BE2C (cell line): ENCODE data around the gene GFOD2.

Source experiments
- DNase-seq: peaks from one replicate; pipeline ENCODE4 v3.0.0-alpha.2; 2020
- H3K27me3 ChIP-seq: fragments of 250-450 bp; sonication (Bioruptor Pico); 2 replicates; pipeline ENCODE4 v1.5.1; 2020; ENCODE audit warnings: mild to moderate bottlenecking
- H3K36me3 ChIP-seq: fragments of 250-450 bp; sonication (Bioruptor Pico); 2 replicates; pipeline ENCODE4 v1.5.1; 2020; ENCODE audit warnings: mild to moderate bottlenecking
- H3K4me1 ChIP-seq: fragments of 250-450 bp; sonication (Bioruptor Pico); 2 replicates; pipeline ENCODE4 v1.5.1; 2020
- H3K4me3 ChIP-seq: 2 replicates; pipeline ENCODE4 v1.5.1; 2011; ENCODE audit warnings: low read depth, low read length
- H3K9me3 ChIP-seq: fragments of 250-450 bp; sonication (Bioruptor Pico); 2 replicates; pipeline ENCODE4 v1.5.1; 2020
- TF ChIP-seq, protein P1 (sequence below): IDR thresholded peaks from 2 replicates; pipeline ENCODE4 v1.5.1; 2012; ENCODE audit warnings: mild to moderate bottlenecking, low read depth, low read length

Gene GFOD2

DNA sequence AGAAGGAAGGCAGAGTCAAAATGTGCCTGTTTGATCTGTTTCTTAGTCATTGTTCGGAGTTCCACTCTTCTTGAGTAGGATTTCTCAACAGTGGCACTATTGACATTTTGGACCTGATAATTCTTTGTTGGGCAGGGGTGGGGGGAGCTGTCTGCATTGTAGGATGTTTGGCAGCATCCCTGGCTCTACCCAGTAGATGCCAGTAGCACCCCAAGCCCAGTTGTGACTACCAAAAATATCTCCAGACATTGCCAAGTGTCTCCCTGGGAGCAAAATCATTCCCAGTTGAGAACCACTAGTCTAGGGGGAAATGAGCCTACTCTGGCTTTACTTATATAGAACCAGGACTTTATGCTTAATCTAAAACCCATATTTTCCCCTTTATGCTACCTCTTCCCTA, 1.1 kb upstream of the GFOD2 start:
- no peak for DNase-seq
- H3K27me3 ChIP-seq = no peaks in the 10 kb centered on the region
- H3K36me3 ChIP-seq = no peaks in the 10 kb centered on the region
- H3K4me1 ChIP-seq = peaks cover 6% of the 10 kb centered on the region; the same call in 1 of the 2 replicates
- peak overlapping the region; percentile 75 for H3K4me3 ChIP-seq
- no peaks in the 10 kb centered on the region for H3K9me3 ChIP-seq
- TF ChIP-seq, protein P1, sequence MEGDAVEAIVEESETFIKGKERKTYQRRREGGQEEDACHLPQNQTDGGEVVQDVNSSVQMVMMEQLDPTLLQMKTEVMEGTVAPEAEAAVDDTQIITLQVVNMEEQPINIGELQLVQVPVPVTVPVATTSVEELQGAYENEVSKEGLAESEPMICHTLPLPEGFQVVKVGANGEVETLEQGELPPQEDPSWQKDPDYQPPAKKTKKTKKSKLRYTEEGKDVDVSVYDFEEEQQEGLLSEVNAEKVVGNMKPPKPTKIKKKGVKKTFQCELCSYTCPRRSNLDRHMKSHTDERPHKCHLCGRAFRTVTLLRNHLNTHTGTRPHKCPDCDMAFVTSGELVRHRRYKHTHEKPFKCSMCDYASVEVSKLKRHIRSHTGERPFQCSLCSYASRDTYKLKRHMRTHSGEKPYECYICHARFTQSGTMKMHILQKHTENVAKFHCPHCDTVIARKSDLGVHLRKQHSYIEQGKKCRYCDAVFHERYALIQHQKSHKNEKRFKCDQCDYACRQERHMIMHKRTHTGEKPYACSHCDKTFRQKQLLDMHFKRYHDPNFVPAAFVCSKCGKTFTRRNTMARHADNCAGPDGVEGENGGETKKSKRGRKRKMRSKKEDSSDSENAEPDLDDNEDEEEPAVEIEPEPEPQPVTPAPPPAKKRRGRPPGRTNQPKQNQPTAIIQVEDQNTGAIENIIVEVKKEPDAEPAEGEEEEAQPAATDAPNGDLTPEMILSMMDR = no peak

DNA sequence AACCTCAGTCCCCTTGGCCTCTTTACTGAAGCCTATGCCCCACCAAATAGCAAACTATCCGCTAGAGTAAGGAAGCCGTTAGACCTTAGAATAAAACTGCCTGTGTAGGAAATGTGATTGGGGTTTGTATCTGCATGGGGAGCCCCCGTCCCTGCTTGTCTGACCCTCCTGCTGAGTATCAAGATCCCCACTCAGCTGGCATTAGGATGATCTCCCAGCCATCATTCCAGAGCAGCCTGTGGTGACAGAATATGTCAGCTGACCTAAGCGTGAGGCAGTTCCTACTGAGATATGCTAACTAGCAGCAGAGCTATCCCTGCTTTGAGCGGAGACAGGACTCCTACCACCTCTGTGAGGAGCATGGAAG, 645 bp upstream of the GFOD2 start:
- TF ChIP-seq, protein P1 = no peak
- Histone ChIP-seq H3K4me3 (peak overlapping the region; percentile 75), H3K9me3 (no peaks in the 10 kb centered on the region), H3K27me3 (no peaks in the 10 kb centered on the region), H3K36me3 (no peaks in the 10 kb centered on the region), H3K4me1 (peaks cover 6% of the 10 kb centered on the region; the same call in 1 of the 2 replicates)
- peak; percentile 24 for DNase-seq

DNA sequence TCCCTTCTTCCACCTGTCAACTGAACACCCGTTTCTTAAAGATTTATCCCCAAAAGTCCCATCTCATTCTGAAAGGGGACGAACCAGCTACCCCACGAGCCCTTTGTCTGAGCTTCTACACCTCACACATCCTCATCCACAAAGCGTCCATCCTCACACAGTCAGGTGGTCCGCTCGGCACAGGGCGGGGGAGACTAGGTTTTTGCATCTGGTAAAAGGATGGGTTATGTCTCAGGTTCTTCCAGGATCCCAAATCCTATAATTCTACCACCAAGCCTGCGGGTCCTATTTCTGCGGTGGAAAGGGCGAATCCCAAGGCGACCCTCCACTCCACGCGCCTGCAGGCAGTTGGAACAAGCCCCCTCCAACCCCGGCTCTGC, 458 bp downstream of the GFOD2 start:
- TF ChIP-seq, protein P1 = no peak
- peak overlapping the region; percentile 75 for H3K4me3 ChIP-seq

DNA sequence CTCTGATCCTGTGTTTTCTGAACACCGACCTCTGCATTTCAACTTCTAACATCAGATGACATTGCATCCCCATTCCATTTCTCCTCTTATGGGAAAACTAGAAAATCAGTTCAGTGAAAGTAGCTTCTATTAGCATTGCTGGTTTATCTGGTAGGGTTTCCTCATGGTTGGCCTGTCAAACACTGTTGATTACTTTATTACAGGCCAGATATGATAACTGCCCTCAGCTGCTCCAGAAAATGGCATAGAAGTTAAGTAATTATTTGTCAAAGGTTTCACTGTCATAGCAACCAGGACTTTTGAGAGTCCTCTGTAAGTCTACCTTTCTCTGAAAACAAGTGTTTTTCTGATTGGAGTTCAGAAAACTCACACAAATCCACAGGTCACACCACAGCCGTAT, 3.0 kb downstream of the GFOD2 start:
- TF ChIP-seq, protein P1 = no peak
- H3K4me3 ChIP-seq = no peak overlapping the region
- peaks cover 6% of the 10 kb centered on the region; the same call in 1 of the 2 replicates for H3K4me1 ChIP-seq
- no peaks in the 10 kb centered on the region for H3K27me3 ChIP-seq
- no peak for DNase-seq
- H3K9me3 ChIP-seq = no peaks in the 10 kb centered on the region
- no peaks in the 10 kb centered on the region for H3K36me3 ChIP-seq

More for the DNA sequence above, 458 bp downstream of the GFOD2 start:
- H3K36me3 ChIP-seq = no peaks in the 10 kb centered on the region
- no peaks in the 10 kb centered on the region for H3K9me3 ChIP-seq
- H3K27me3 ChIP-seq = no peaks in the 10 kb centered on the region
- H3K4me1 ChIP-seq = peaks cover 6% of the 10 kb centered on the region; the same call in 1 of the 2 replicates
- no peak for DNase-seq

DNA sequence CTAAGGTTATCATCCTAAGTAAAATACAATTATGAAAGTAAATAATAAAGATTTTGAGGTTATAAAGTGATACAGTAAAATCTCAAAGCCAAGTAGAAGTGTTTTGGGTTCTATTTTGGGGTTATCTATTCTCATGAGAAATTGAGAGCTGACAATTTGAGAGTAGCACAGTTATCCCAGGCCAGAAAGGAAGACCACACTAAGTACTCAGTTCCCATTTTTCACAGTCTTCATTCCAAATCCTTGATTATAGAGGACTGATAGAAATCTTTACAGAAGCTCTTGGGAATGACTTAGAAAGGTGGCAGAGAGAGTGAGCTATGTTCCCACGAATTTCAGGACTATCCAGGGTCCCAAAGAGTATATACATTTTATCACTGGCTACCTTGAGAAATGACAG, 4.6 kb downstream of the GFOD2 start:
- TF ChIP-seq, protein P1 = no peak
- Histone ChIP-seq H3K4me1 (peaks cover 6% of the 10 kb centered on the region; the same call in 1 of the 2 replicates), H3K4me3 (no peak overlapping the region), H3K27me3 (no peaks in the 10 kb centered on the region), H3K9me3 (no peaks in the 10 kb centered on the region), H3K36me3 (no peaks in the 10 kb centered on the region)
- no peak for DNase-seq

DNA sequence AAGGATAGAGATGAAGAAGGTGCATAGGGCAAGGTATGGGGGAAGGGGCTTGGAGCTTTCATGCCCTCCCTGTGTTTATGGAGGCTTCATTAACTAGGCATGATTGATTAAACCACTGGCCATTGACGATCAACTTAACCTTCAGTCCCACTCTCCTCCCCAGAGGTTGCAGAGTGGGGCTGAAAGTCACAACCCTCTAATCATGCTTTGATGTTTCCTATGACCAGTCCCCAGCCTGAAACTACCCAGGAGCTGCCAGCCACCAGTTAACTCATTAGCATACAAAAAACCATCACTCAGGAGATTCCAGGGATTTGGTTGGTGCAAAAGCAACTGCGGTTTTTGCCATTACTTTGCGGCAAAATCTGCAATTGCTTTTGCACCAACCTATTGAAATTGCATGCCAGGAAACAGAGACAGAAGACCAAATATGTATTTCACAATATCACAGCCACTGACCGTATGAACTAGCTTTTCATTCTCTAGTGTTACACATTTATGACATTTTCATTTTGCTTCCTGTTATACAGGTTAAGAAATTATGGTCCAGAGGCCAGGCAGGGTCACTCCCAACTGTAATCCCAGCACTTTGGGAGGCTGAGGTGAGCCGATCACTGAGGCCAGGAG, 5.4 kb downstream of the GFOD2 start:
- H3K4me1 ChIP-seq = peaks cover 6% of the 10 kb centered on the region; the same call in 1 of the 2 replicates
- TF ChIP-seq, protein P1 = no peak
- no peaks in the 10 kb centered on the region for H3K27me3 ChIP-seq
- no peak for DNase-seq
- H3K4me3 ChIP-seq = no peak overlapping the region
- H3K9me3 ChIP-seq = no peaks in the 10 kb centered on the region
- H3K36me3 ChIP-seq = no peaks in the 10 kb centered on the region
